RPMI7951 (cell line): ENCODE measurements around the gene OSER1. TPM values are rescaled to one million over a fixed set of nuclear protein-coding genes. Genes with fewer than 3 reads are reported as not detected.

Experiments
- total RNA-seq: library from RNA; depleted of rRNA; stranded (reverse); fragments of >200 nt; shearing (Covaris generic); gene quantifications from 2 replicates; pipeline ENCODE4 v1.2.3, GENCODE V29; 2014; rRNA removed

Gene OSER1
- total RNA-seq, 1 experiment from 2014 or later, result 89.0 TPM

Other genes with a start within 250 kb of the OSER1 start
- 16.0 and 24.2 TPM in 2 replicates for gene JPH2, start 23.6 kb downstream of the OSER1 start, total RNA-seq
- not detected in 2 replicates for gene GDAP1L1, start 36.5 kb upstream of the OSER1 start, total RNA-seq
- gene FITM2, start 100.4 kb upstream of the OSER1 start, total RNA-seq, result 9.1 and 14.1 TPM in 2 replicates
- not detected in 2 replicates for gene R3HDML, start 126.3 kb upstream of the OSER1 start, total RNA-seq
- gene HNF4A, start 144.9 kb upstream of the OSER1 start, total RNA-seq, result not detected in 2 replicates